HG03175 (cell line): ENCODE results near the gene MICALL2.
"Not testable (repeated sequence)": the region's sequence is repeated elsewhere in the genome, so short reads cannot be mapped to it uniquely, and the experiment has no call there.

Experiments used
- ATAC-seq: cut with Tn5 transposase; IDR thresholded peaks from one replicate; pipeline ENCODE4 v1.9.1; 2021; ENCODE audit warnings: mild to moderate bottlenecking, moderate library complexity; ENCODE audit not compliant: unreplicated experiment

Gene MICALL2

DNA sequence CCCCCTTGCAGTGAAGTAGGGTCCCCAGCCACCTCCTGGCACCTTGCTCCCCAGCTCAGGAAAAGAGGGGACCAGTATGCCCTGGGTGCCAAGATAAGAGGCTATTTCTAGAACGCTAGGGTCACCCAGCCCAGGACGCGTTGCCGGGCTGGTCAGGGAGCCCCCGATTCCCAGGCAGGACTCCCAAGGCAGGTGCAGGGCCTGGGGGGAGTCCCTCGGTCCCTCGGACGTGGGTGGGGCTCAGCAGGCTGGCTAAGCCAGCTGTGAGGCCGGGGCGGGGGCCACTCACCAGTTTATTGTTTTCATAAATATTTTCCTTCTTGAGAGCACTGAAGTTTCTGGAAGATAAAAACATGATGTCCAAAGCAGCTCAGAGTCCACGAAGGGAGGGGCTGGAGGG lies 9.3 kb downstream of the MICALL2 start:
- no peak for ATAC-seq

DNA sequence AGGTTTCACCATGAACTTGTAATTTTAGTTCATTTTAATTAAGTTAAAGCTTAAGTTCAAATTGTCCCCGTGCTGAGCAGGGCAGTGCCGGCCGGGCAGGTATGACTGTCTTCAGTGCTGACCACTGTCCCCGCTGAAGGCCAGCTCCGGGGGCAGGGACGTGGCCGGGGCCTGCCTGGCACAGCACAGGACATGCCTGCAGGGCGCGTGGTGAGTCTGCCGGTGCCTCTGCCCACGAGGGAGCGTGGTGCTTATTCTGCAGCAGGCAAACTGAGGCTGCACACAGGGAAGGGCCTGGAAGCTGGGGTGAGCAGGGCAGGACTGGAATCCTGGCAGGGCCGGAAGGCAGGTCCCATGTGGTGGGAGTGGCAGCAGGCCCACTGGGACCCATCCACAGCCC lies 9.8 kb downstream of the MICALL2 start:
- no peak for ATAC-seq

DNA sequence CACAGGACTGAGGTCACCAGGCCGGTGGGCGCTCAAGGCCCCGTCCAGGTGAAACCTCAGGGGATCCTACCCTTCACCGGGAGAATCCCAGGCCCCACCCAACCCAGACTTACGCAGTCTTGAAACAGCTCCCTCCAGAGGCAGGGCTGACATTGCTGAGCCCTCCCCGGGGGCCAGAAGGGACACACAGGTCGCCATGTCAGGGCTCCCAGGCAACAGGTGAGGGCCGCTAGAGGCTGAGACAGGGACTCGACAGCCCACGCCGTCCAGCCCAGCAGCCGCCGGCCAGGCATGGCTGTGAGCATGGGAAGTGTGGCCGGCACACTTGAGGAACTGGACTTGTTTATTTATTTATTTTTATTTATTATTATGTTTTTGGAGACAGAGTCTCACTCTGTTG lies 10.3 kb downstream of the MICALL2 start:
- no peak for ATAC-seq

DNA sequence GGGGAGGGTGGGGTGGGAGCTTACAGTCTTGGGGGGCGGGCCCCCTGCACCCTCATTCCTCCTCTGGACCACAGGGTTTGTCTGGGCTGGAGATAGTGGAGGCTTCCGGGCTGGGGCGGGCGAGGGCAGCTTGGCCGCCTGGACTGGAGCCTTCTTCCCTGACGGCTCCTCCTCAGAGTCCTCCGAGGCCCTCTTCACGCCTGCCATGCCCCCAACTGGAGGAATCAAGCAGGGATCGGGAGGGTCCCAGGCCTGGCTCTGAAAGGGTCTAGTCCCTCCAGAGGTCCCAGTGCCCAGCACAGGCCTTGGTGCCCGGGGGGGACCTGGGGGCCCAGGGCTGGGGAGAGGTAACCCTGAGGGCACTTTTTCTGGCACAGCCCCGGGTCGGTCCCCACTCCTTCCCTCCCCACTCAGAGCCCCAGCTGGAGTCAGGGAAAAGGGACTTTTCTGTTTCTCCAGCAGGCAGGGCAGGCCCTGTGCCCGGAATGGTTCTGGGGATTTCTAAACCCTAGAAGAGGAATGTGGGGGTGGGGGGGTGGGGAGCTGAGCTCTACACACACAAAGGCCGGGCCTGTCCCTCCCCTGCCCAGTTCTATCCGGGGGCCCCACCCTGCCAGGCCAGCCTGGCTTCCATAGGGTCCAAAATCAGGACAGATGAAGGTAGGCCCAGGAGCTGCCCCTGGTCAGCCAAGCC lies 11.6 kb downstream of the MICALL2 start:
- ATAC-seq = no peak

DNA sequence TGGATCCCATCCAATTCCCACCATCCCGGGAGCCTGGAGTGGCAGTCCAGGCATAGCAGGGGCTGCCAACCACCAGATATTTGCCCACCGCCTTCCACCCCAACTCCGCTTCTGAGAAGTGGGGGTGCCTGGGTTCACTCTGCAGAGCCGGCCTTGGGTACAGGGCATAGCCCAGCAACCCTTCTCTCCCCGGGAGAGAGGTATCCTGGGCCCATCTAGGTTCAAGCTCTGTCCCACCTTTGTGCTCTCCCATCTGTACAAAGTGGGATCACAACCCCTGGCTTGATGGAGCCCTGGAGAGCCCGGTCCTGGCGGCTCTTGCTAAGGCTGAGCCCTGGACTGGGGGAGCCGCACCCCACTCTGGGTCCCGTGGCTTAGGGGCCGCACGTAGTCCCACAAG lies 12.2 kb downstream of the MICALL2 start:
- ATAC-seq = no peak

DNA sequence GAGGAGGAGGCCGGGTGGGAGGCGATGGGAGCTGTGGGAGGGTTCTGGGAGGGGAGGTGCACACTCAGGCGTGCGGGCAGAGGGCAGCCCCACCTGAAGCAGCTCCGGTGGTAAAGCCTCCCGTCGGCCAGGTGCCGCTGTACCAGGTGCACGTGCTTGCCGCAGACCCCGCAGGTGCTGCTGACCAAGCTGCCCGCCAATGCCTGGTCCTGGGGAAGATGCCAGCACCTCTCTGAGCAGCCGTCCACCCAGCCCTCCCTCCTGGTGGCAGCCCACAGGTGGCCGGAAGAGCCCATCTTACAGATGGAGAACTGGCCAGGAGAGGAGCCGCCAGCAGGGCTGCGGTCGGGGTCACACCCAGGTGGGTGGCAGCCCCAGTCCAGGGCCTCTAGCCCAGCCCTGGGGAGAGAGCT lies 12.6 kb downstream of the MICALL2 start:
- no peak for ATAC-seq

DNA sequence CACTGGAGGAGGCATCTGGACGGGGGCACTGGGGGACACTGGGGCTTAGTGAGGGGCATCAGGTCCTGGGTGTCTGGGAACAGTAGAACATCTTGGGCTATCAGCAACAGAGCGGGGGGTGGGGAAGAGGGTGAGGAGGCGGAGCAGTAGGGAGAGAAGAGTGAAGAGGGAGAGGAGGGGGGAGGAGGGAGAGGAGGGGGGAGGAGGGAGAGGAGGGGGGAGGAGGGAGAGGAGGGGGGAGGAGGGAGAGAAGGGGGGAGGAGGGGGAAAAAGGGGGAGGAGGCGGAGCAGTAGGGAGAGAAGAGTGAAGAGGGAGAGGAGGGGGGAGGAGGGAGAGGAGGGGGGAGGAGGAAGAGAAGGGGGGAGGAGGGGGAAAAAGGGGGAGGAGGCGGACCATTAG lies 13.2 kb downstream of the MICALL2 start:
- ATAC-seq = not testable (repeated sequence)

DNA sequence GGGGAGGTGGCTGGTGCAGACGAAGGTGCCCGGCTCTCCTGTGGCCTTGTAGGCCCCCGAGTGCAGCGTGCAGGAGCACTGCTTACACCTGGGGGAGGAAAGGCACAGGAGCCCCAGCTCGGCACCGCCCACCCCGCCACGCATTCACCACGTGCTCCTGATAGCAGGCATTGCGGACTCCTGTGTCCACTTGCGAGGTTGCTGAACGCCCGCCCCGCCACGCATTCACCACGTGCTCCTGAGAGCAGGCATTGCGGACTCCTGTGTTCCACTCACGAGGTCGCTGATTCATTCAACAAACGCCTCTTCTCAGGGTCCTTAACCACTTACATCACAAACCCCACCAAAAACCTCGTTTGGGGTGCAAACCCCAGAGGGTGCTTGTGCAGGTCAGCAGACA lies 13.9 kb downstream of the MICALL2 start:
- no peak for ATAC-seq

DNA sequence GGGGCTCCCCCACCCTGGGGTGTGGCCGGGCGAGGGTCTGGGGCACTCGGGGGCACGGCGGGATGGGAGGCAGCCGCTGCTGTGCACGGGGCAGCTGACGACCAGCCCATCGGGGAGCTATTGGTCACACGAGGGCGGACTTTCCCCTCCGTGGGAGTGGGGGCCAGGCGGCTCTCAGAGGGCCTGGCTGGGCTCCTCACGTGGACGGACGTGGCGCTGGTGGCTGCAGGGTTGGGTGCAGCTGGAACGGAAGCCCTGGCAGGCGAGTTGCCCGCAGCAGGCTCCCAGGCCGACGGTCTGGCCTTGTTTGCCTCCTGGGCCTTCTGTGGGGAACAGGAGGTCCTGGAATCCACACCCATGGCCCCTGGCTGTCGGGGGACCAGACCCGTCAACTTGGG lies 14.3 kb downstream of the MICALL2 start:
- no peak for ATAC-seq

DNA sequence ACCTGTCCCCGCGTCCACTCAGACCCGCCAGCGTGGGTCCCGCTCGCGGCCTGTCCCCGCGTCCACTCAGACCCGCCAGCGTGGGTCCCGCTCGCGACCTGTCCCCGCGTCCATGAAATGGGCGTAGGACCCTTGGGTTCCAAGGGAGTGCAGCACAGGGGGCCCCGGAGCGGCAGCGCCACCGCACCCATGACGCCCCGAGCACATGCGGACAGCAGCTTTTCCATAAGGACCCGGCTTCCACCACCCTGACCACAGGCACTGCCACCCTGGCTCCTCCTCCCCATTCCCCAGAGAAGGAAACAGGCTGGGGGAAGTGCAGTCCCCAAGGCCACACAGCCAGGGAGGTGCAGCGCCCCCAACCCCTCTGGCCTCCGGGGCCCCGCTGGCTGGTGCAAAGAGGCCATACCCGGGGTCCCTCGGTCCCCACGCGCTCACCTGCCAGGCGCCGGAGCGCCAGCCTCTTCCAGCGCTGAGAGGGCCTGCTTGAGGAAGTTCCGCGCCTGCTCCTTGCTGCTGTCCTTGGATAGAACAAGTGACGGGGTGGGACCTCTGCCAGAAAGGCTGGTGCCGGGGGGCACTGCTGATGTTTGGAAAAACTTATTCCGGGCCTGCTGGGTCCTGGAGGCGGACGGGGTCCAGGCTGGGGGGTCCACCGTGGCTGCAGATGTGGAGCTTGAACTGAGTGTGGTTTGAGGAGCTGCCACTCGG lies 14.9 kb downstream of the MICALL2 start:
- ATAC-seq = no peak

DNA sequence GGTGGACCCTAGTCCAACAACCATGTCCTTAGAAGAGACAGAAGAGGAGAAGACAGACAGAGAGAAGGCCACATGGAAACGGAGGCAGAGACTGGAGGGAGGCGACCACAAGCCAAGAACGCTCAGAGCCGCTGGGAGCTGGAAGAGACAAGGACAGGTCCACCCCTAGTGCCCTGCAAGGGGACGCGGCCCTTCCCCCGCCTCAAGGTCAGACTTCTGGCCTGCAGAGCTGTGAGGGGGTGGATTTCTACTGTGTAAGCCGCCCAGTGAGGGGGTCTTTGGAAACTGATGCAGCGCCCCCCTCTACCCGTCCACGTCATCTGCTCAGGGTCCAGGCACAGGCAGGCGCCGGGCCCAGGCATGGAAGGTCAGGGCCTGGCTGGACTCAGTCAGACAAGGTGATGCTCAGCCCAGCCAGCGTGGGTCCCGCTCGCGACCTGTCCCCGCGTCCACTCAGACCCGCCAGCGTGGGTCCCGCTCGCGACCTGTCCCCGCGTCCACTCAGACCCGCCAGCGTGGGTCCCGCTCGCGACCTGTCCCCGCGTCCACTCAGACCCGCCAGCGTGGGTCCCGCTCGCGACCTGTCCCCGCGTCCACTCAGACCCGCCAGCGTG lies 15.6 kb downstream of the MICALL2 start:
- ATAC-seq = not testable (repeated sequence)

DNA sequence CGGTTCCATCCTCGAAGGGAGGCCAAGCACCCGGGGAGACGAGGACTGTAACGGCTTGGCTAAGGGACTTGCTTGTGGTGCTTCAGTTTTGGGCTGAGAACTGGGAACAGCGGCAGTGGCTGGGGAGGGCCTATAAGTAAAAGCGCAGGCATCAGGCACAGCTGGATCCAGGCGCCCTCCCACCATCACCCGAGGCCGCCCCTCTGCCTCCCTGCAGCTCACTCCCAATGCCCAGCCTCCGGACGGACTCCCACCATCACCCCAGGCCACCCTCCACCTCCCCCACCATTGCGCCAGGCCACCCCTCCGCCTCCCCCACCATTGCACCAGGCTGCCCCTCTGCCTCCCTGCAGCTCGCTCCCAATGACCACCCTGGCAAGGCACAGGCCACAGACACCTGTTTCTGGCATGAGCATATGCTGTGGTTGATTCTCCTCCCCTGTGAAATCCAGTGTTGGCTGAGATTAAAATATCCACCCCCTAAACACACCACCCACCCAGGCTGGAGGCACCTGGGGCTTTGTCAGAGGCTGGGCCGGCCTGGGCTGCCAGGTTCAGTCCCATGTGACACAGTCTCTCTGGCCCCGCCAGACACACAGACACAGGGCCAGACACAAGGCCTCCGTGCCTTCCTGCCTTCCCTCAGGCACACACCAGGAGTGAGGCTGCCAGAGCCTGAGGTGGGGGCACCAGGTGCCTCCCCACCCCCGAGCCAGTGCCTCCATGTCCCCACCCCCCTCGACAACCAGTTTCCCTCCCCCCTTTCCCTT lies 16.7 kb downstream of the MICALL2 start:
- ATAC-seq = no peak

DNA sequence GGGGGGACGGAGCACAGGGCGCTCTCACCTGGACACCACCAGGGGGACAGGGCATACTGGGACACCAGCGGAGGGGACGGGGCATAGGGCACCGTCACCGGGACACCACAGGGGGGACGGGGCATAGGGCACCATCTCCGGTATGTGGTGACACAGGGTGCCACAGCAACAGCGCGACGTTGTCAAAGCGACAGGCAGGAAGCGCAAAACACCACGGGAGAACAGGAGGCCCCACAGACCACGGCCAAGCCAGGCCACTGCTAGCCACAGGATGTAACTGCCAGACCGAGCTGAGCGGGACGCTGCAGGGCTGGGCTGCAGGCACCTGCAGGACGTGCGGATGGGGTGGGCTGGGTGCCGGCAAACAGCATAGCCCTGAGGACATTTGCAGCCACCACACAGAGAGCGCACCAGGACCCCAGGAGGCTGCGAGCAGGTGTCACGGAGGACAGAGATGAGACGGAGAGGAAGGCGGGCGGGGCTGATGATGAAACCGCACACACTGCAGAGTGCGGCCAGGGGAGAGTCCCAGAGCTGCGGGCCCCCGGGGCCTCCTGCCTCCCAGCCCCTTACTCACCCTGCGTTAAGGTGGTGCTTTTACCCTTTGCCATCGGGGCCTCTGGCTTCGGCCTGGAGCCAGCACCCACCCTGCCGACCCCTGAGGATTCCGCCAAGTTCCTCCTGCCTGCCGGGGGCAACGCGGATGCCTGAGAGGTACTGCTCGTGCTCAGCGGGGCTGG lies 17.5 kb downstream of the MICALL2 start:
- no peak for ATAC-seq

DNA sequence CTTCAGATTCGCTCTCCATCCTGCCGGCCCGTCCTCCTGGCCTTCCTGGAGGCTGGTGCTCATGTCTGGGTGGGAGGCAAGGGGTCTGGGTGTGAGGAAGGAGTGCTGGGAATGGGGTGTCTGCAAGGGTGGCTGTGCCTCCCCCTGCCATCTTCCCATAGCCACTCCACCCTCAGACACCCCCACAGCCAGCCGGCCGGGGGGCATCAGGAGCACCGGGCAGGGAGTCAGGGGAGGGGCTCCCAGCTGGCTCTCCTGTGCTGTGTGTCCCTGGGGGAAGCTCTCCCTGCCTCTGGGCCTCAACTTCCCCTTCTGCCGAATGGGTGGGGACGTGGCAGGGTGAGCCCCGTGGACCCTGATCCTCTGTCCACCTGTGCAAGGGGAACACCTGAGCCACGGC lies 18.6 kb downstream of the MICALL2 start:
- ATAC-seq = no peak

DNA sequence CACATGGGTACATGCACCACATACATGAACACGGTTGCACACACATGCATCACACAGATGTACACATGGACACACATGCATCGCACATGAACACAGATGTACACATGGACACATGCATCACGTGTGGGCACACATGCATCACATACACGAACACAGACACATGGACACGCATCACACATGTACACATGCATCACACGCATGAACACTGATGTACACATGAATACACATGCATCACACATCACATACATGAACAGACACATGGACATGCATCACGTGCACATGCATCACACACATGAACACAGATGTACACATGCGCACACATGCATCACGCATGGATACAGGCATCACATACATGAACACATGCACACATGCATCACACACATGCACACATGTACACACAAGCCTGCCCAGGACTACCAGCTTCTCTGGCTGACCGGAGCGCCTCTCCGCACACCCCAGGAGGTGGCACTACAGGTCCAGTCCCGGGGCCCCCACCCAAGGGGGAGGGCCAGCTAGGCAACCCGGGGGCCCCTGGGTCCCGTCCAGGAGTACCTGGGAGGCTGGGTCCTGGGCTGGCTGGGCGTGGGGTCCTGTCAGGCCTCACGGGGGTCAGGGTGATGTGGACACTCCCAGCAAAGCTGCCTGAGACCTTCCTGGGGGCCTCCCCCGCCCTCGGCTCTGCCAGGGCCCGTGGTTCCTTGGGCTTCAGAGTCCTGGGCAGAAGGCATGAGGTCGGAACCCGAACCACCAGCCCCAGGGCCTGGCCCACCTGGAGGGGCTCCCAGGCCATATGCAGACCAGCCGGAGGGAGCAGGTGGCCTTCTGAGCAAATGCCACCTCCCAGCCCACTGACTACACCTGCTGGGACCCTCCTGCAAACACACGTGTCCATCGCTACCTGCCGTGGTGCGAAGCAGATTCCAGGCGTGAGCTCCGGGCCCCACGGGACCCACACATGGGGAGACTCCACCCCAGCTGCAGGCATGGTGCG lies 19.6 kb downstream of the MICALL2 start:
- no peak for ATAC-seq

DNA sequence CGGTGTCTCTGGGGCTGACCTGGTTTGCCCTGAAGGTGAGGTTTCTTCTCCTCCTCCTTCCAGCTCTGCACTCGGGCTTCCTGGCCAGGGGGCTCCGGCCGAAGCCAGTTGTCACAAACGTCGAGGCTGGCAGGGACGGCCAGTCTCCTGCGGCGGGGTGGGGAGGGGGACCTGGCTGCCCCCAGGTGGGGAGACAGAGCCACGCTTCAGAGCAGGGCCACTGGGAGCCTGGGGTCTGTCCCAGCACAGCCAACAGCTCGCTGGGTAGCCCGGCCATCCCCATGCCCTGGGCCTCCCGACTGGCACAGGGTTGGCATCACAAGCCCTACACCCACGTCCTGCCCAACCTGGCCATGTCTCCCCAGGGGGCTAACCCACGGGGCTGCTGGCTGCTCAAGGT lies 20.4 kb downstream of the MICALL2 start:
- no peak for ATAC-seq

DNA sequence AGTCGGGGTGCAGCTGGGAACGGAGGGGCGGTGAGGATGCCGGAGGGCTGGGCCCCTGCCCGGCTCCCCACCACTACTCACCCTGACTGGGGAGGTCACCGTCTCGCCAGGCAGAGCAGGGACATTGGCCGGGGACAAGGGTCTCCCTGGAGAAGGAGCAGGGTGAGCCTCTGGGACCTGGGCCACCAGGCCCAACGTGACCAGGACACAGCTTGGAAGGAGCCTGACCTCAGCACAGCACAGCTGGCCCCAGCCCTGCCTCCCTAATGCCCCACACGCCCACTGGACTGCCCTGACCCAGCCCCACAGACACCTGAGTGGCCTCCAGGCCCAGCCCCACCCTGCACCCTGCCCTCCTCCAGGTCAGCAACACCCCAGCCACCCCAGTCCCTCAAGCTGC lies 21.1 kb downstream of the MICALL2 start:
- no peak for ATAC-seq

DNA sequence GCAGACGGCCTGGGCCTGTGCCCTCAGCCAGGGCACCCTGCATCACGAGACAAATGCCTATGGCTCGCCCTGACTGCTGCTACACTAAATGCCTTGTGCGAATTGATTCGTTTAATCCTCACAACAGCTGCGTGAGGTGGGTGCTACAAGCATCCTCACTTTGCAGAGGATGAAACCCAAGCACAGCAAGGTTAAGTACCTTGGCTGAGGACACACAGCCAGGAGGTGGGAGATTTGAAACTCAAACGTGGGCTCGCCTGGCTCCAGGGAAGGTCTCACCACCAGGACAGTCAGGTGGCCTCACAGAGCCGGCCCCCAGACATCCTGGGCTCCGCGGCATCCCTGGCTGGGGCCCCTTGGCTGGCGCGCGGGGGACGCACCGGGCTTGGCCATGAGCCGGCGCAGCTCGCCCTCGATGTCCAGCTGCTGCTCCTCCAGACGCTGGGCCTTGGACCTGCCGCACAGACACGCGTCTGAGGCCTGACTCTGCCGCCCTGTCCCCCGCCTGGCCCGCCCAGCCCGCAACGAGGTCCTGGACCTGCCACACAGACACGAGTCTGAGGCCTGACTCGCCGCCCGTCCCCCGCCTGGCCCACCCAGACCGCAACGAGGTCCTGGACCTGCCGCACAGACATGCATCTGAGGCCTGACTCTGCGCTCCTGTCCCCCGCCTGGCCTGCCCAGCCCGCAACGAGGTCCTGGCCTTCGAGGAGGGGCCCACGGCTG lies 22.0 kb downstream of the MICALL2 start:
- no peak for ATAC-seq

DNA sequence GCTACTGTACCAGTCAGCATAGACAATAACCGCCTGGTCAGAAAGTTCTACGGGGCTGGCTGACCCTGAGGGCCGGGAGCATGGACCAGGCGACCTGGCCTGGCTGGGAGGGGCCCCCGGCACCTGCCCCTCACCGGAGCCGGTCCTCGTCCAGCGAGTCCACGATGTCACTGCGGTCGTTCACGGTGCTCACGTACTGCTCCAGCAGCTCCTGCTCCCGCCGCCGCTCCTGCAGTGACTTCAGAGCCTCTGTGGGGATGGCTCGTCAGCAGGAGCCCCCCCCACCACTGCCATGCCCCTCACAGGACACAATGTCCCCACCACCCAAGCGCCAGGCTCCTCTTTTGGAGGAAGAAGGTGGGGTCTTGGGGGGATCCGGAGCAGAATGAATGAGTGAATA lies 22.7 kb downstream of the MICALL2 start:
- no peak for ATAC-seq
